Testis (tissue), 3 donors: ENCODE data around the gene DOC2A. TPM values are rescaled to one million over a fixed set of nuclear protein-coding genes. Genes with fewer than 3 reads are reported as not detected.
A peak's percentile ranks its signal among the peaks of the same experiment; 100 is the strongest.

Source experiments
- DNase-seq: peaks from one replicate; pipeline ENCODE4 v3.0.0-alpha.2; 2019
- H3K27ac ChIP-seq, 2 donors: fragments of 200-600 bp; sonication (generic); one replicate each; pipeline ENCODE4 v1.5.1; 2019
- H3K27me3 ChIP-seq: fragments of 200-600 bp; sonication (generic); one replicate; pipeline ENCODE4 v1.5.1; 2019
- H3K36me3 ChIP-seq: fragments of 200-600 bp; sonication (generic); one replicate; pipeline ENCODE4 v1.5.1; 2017; ENCODE audit warnings: low read depth; ENCODE audit errors: missing control alignments
- H3K4me1 ChIP-seq: fragments of 200-600 bp; sonication (generic); one replicate; pipeline ENCODE4 v1.5.1; 2019
- H3K4me3 ChIP-seq, 2 donors: fragments of 200-600 bp; sonication (generic); one replicate each; pipeline ENCODE4 v1.5.1; 2017 to 2019
- H3K9me3 ChIP-seq: fragments of 200-600 bp; sonication (generic); one replicate; pipeline ENCODE4 v1.5.1; 2017
- CTCF ChIP-seq, 3 experiments: fragments of 450-650 bp in 2 of 3; fragments of 200-600 bp in 1 of 3; sonication (generic) in 1 of 3; IDR thresholded peaks; one replicate each; pipeline ENCODE4 v1.5.1; 2016 to 2019; ENCODE audit warnings: antibody characterized with exemption in 3 of 3, mild to moderate bottlenecking in 2 of 3, moderate library complexity in 1 of 3
- POLR2A ChIP-seq: fragments of 450-650 bp; IDR thresholded peaks from one replicate; pipeline ENCODE4 v1.6.1; 2017; ENCODE audit warnings: antibody characterized with exemption, mild to moderate bottlenecking, moderate library complexity
- WGBS, 2 donors: methylation state at CpG; one replicate each; pipeline ENCODE4 v1.1.5; 2018; 5-methylcytosine and 5-hydroxymethylcytosine counted together
- intact Hi-C: fragments of 100-400 bp; cut with DNase I; formaldehyde crosslinking; loops from one replicate; pipeline ENCODE4 v1.15.1; 2023; ENCODE audit warnings: low total_unique reads
- polyA plus RNA-seq: library from polyadenylated mRNA; stranded (reverse); fragments of 350-450 nt; fragmentation: Illumina TruSeq; extraction: RNeasy Lipid Tissue Mini Kit (QIAGEN cat#74804); gene quantifications from one replicate; pipeline ENCODE4 v1.2.3, GENCODE V29; 2014; ENCODE audit warnings: low read depth, low replicate concordance; ENCODE audit not compliant: insufficient read depth
- total RNA-seq, 2 donors: library from RNA; depleted of rRNA; stranded (reverse); fragments of >200 nt; gene quantifications; one replicate each; pipeline ENCODE4 v1.2.3, GENCODE V29; 2016

DOC2A gene
- total and polyA plus RNA-seq, 3 donors from 2014 or later = 28.3 to 75.1 (median 45.3) TPM

DNA sequence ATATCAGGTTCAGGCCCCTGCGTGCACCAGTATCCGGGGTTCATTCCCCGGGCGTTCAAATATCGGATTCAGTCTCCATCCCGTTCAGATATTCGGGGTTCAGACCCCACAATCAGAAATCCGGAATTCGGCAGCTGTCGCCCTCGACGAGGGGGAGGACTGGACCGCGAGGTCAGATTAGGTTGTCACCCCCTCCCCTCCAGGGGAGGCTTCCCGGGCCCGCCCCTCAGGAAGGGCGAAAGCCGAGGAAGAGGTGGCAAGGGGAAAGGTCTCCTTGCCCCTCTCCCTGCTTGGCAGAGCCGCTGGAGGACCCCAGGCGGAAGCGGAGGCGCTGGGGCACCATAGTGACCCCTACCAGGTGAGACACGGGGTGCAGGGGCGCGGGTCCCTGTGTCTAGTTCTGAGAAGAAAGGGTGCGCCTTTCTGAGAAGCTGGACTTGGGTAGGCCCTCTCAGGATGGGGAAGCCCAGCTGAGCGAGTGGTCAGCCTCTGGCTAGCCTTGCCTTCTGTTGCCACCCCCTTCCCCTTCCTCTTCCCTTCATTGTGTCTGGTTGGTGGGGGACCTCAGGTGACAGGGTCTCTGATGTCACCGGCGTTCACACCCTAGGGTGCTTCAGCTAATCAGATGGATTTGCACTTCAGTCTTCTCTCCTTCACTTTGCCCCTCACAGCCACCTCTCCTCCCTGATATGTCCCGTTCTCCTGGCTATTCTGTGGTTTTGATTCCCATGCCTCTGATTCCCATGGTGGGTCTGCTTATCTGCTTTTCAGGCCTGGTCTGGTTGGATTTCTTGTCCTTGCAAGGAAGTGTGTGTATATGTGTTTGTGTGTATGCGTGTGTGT lies 36.3 kb downstream of the DOC2A start:
- DNase-seq = peak; percentile 26

GRCh38 chr16:29973384-29974246 lies 37.2 kb downstream of the DOC2A start, which contains the start of gene TAOK2:
TAOK2 (plus strand) TSS chr16:29973868; CDS start chr16:29977773, 3,905 bp downstream.
- Histone ChIP-seq H3K4me1 (peaks cover 24% of the 10 kb centered on the region), H3K9me3 (no peaks in the 10 kb centered on the region), H3K27ac (peak within 1 kb of the TSS; percentile 69 to 95), H3K36me3 (no peaks in the 10 kb centered on the region), H3K27me3 (no peaks in the 10 kb centered on the region), H3K4me3 (peak within 1 kb of the TSS; percentile 90 to 96)
- intact Hi-C loops = no loop called here
- WGBS, 2 donors = 1 to 4% methylated on average over 26 to 75 of the region's 75 CpGs
- TF ChIP-seq POLR2A = peak; percentile 84
- TF ChIP-seq CTCF (IDR thresholded peaks at IDR 0.05) = no peak
- DNase-seq = peak; percentile 98

More for the DNA sequence above, 36.3 kb downstream of the DOC2A start:
- intact Hi-C loops = no loop called here
- no peak for TF ChIP-seq CTCF (IDR thresholded peaks at IDR 0.05)
- TF ChIP-seq POLR2A = no peak
- Histone ChIP-seq H3K27me3 (no peaks in the 10 kb centered on the region), H3K4me3 (peak overlapping the region; percentile 90 to 96), H3K36me3 (no peaks in the 10 kb centered on the region), H3K27ac (peak overlapping the region; percentile 69 to 95), H3K4me1 (peaks cover 24% of the 10 kb centered on the region), H3K9me3 (no peaks in the 10 kb centered on the region)
- WGBS, 2 donors = 1 to 2% methylated on average over 23 to 31 of the region's 31 CpGs

DNA sequence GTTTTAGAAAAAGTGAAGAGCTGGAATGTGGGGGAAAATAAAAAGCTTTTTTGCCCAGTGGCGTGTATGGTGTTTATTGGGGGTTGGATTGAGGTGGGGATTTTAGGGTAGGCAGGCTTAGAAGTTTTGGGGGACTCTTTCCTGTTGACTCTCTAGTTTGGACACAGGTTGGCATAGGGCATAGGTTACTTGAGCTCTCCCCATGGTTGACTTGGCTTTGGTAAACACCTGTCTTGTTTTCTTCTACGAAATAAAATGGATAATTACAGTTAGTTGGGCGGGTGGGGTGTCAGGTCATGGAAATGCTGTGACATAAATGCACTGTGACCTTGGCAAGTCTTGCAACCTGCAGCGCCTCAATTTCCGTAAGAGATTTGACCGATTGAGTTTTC lies 37.8 kb downstream of the DOC2A start:
- H3K4me3 ChIP-seq = peak overlapping the region; percentile 90 to 96
- TF ChIP-seq POLR2A (no peak), CTCF (IDR thresholded peaks at IDR 0.05) (no peak)
- H3K27ac ChIP-seq = peak overlapping the region in 1 of 2 donors; percentile 95
- H3K36me3 ChIP-seq = no peaks in the 10 kb centered on the region
- intact Hi-C loops = no loop called here
- whole genome bisulfite sequencing, 2 donors = 35 to 57% methylated on average over 6 of the region's 6 CpGs
- no peak for DNase-seq
- H3K27me3 ChIP-seq = no peaks in the 10 kb centered on the region
- peaks cover 24% of the 10 kb centered on the region for H3K4me1 ChIP-seq
- no peaks in the 10 kb centered on the region for H3K9me3 ChIP-seq

- no peaks in the 10 kb centered on the region for H3K27me3 ChIP-seq
- no peaks in the 10 kb centered on the region for H3K9me3 ChIP-seq
- no peak for DNase-seq
- H3K36me3 ChIP-seq = no peaks in the 10 kb centered on the region
- H3K4me3 ChIP-seq = no peak overlapping the region
- no peak for TF ChIP-seq POLR2A
- TF ChIP-seq CTCF (IDR thresholded peaks at IDR 0.05) = no peak
- intact Hi-C loops = no loop called here
- WGBS, 2 donors = 83 to 100% methylated on average over 1 of the region's 1 CpG
- H3K4me1 ChIP-seq = peaks cover 24% of the 10 kb centered on the region
- no peak overlapping the region for H3K27ac ChIP-seq
Measured at GRCh38 chr16:29972500-29972899, 38.3 kb downstream of the DOC2A start.
